Measurements from ENCODE around the gene PRAMEF7. TPM values are rescaled to one million over a fixed set of nuclear protein-coding genes. Genes with fewer than 3 reads are reported as not detected.
"Not testable (repeated sequence)": the region's sequence is repeated elsewhere in the genome, so short reads cannot be mapped to it uniquely, and the experiment has no call there.

Gene PRAMEF7
- total RNA-seq (2014; rRNA removed; shearing (Covaris generic); ENCODE audit: low replicate concordance) = not detected in 2 replicates

DNA sequence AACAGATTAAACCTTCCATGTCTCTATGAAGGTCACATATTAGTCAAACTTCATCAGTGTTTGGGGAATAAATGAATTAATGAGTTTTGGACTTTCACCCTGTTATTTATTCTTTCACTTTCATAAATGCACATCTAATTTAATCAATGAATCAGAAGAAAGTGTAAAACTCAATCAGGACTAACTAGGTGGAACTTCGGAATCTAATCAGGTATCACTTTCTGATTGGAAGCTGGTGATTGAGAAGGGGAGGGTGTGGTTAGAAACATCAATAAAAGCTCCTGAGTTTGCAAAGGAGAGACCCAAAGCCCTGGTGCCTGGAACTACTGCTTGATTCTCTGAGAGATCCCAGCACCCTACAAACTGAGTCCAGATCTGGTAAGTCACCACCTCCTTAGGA lies at the start of gene PRAMEF7:
PRAMEF7 (plus strand) TSS at position 301 of the 400 bp plus-strand sequence. CDS start 1,083 bp downstream, outside the sequence.
- not testable (repeated sequence) for H3K4me3 ChIP-seq, H3K9me3 ChIP-seq, H3K27me3 ChIP-seq, H3K36me3 ChIP-seq, DNase-seq

DNA sequence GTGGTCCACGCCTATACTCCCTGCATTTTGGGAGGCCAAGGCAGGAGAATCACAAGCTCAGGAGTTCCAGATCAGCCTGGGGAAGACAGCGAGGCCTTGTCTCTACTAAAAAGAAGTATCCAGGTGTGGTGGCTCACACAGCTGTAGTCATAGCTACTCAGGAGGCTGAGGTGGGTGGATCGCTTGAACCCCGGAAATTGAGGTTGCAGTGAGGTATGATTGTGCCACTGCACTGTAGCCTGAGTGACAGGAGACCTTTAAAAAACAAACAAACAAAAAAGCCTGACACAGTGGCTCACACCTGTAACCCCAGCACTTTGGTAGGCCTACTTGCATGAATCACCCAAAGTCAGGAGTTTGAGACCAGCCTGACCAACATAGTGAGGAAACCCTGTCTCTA lies 38.0 kb upstream of the PRAMEF7 start:
- not testable (repeated sequence) for H3K9me3 ChIP-seq, H3K4me3 ChIP-seq, H3K27me3 ChIP-seq, DNase-seq, H3K36me3 ChIP-seq

DNA sequence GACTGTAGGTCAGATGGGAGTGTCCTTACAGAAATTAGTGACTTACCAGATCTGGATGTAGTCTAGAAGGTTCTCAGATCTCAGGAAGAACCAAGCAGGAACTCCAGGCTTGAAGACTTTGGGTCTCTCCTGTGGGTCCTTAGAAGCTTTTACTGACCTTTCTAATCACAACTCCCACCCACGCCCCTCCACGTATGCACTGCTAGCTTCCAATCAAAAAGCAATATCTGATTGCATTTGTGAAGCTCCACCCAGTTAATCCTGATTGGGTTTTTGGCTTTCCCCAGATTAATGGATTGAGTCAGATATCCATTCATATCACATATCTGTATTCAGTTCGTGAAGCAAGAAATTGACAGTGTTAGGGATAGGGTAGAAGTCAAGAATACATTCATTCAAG lies 30.3 kb upstream of the PRAMEF7 start, which contains the start of gene PRAMEF4:
PRAMEF4 (minus strand) TSS at position 101 of the 400 bp plus-strand sequence. CDS start 2,807 bp downstream, outside the sequence.
- H3K36me3 ChIP-seq, H3K9me3 ChIP-seq, H3K27me3 ChIP-seq, H3K4me3 ChIP-seq, DNase-seq: not testable (repeated sequence)

GRCh38 chr1:12898170-12898569 lies 18.2 kb upstream of the PRAMEF7 start, which contains the start of gene PRAMEF10:
PRAMEF10 (minus strand) TSS chr1:12898270; CDS start chr1:12895847, 2,423 bp downstream.
- not testable (repeated sequence) for H3K27me3 ChIP-seq, H3K36me3 ChIP-seq, DNase-seq

GRCh38 chr1:12899186-12899585 lies 17.2 kb upstream of the PRAMEF7 start:
- not testable (repeated sequence) for H3K27me3 ChIP-seq, DNase-seq, H3K4me3 ChIP-seq, H3K36me3 ChIP-seq, H3K9me3 ChIP-seq

More at GRCh38 chr1:12898170-12898569, 18.2 kb upstream of the PRAMEF7 start, which contains the start of gene PRAMEF10:
- H3K4me3 ChIP-seq, H3K9me3 ChIP-seq: not testable (repeated sequence)

- not testable (repeated sequence) for H3K36me3 ChIP-seq, H3K9me3 ChIP-seq, DNase-seq, H3K27me3 ChIP-seq, H3K4me3 ChIP-seq
Measured at GRCh38 chr1:12903793-12904572, 12.4 kb upstream of the PRAMEF7 start.

DNA sequence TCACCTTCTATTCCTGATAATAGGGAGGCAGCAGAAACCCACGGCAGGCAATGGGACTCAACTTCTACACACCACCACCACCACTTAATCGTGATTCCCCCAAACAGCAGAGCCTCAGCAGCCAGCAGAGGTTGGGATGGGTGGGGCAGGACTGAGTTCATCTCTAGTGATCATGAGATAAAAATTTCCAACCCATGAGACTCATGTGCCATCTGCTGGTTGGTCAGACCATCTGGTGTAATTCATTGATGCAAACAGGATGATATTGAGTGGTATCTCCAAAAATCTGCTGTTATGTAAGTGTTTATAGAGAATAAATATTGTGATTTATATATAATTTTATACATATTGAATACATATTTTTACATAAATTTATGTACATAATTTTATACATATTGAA lies 5.3 kb downstream of the PRAMEF7 start:
- DNase-seq, H3K27me3 ChIP-seq, H3K36me3 ChIP-seq, H3K4me3 ChIP-seq, H3K9me3 ChIP-seq: not testable (repeated sequence)

- not testable (repeated sequence) for DNase-seq, H3K36me3 ChIP-seq, H3K9me3 ChIP-seq, H3K27me3 ChIP-seq, H3K4me3 ChIP-seq
Measured at GRCh38 chr1:12924368-12924767, 8.0 kb downstream of the PRAMEF7 start.

DNA sequence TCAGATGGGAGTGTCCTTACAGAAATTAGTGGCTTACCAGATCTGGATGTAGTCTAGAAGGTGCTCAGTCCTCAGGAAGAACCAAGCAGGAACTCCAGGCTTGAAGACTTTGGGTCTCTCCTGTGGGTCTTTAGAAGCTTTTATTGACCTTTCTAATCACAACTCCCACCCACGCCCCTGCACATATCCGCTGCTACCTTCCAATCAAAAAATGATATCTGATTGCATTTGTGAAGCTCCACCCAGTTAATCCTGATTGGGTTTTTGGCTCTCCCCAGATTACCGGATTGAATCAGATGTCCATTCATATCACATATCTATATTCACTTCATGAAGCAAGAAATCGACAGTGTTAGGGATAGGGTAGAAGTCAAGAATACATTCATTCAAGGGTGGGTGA lies 31.1 kb downstream of the PRAMEF7 start, which contains the start of gene PRAMEF6:
PRAMEF6 (minus strand) TSS at position 101 of the 400 bp plus-strand sequence. CDS start 5,062 bp downstream, outside the sequence.
- H3K27me3 ChIP-seq, H3K36me3 ChIP-seq, DNase-seq, H3K9me3 ChIP-seq, H3K4me3 ChIP-seq: not testable (repeated sequence)

Other genes with a start within 250 kb of the PRAMEF7 start
- not detected in 2 replicates for gene AADACL3, start 200.5 kb upstream of the PRAMEF7 start, total RNA-seq (2014; rRNA removed; shearing (Covaris generic); ENCODE audit: low replicate concordance)
- gene CFAP107, start 170.4 kb upstream of the PRAMEF7 start, total RNA-seq (2014; rRNA removed; shearing (Covaris generic); ENCODE audit: low replicate concordance) = not detected in 2 replicates
- gene PRAMEF12, start 142.9 kb upstream of the PRAMEF7 start, total RNA-seq (2014; rRNA removed; shearing (Covaris generic); ENCODE audit: low replicate concordance) = not detected in 2 replicates
- gene PRAMEF1, start 125.2 kb upstream of the PRAMEF7 start, total RNA-seq (2014; rRNA removed; shearing (Covaris generic); ENCODE audit: low replicate concordance) = not detected in 2 replicates
- not detected in 2 replicates for gene PRAMEF11, start 85.2 kb upstream of the PRAMEF7 start, total RNA-seq (2014; rRNA removed; shearing (Covaris generic); ENCODE audit: low replicate concordance)
- not detected in 2 replicates for gene HNRNPCL1, start 67.9 kb upstream of the PRAMEF7 start, total RNA-seq (2014; rRNA removed; shearing (Covaris generic); ENCODE audit: low replicate concordance)
- not detected in 2 replicates for gene PRAMEF2, start 59.5 kb upstream of the PRAMEF7 start, total RNA-seq (2014; rRNA removed; shearing (Covaris generic); ENCODE audit: low replicate concordance)
- gene PRAMEF4, start 30.4 kb upstream of the PRAMEF7 start, total RNA-seq (2014; rRNA removed; shearing (Covaris generic); ENCODE audit: low replicate concordance) = not detected in 2 replicates
- not detected in 2 replicates for gene PRAMEF10, start 18.3 kb upstream of the PRAMEF7 start, total RNA-seq (2014; rRNA removed; shearing (Covaris generic); ENCODE audit: low replicate concordance)
- gene PRAMEF6, start 31.0 kb downstream of the PRAMEF7 start, total RNA-seq (2014; rRNA removed; shearing (Covaris generic); ENCODE audit: low replicate concordance) = not detected in 2 replicates
- gene PRAMEF27, start 140.0 kb downstream of the PRAMEF7 start, total RNA-seq (2014; rRNA removed; shearing (Covaris generic); ENCODE audit: low replicate concordance) = not detected in 2 replicates
- not detected in 2 replicates for gene HNRNPCL3, start 144.2 kb downstream of the PRAMEF7 start, total RNA-seq (2014; rRNA removed; shearing (Covaris generic); ENCODE audit: low replicate concordance)
- gene PRAMEF25, start 154.2 kb downstream of the PRAMEF7 start, total RNA-seq (2014; rRNA removed; shearing (Covaris generic); ENCODE audit: low replicate concordance) = not detected in 2 replicates
- gene HNRNPCL2, start 200.2 kb downstream of the PRAMEF7 start, total RNA-seq (2014; rRNA removed; shearing (Covaris generic); ENCODE audit: low replicate concordance) = not detected in 2 replicates
- not detected in 2 replicates for gene PRAMEF26, start 239.4 kb downstream of the PRAMEF7 start, total RNA-seq (2014; rRNA removed; shearing (Covaris generic); ENCODE audit: low replicate concordance)
- gene HNRNPCL4, start 249.0 kb downstream of the PRAMEF7 start, total RNA-seq (2014; rRNA removed; shearing (Covaris generic); ENCODE audit: low replicate concordance) = not detected in 2 replicates

Measured in MG63 (cell line).